GM12864 (cell line): ENCODE data around the gene RAB44.
A peak's percentile ranks its signal among the peaks of the same experiment; 100 is the strongest.

ENCODE experiments used
- DNase-seq: peaks from one replicate; pipeline ENCODE4 v3.0.0-alpha.2; 2011; ENCODE audit warnings: low read depth
- H3K4me3 ChIP-seq: 2 replicates; pipeline ENCODE4 v1.5.1; 2011; ENCODE audit warnings: mild to moderate bottlenecking, low read depth, low read length, control low read depth
- TF ChIP-seq, protein P1 (sequence below): IDR thresholded peaks from 2 replicates; pipeline ENCODE4 v1.5.1; 2011; ENCODE audit warnings: low read depth, mild to moderate bottlenecking, moderate library complexity, low read length, control low read depth, inconsistent platforms; ENCODE audit errors: missing control alignments

Gene RAB44

GRCh38 chr6:36676141-36677058 is 21.2 kb upstream of the RAB44 start:
- peak overlapping the region; percentile 99 for H3K4me3 ChIP-seq
- TF ChIP-seq, protein P1, sequence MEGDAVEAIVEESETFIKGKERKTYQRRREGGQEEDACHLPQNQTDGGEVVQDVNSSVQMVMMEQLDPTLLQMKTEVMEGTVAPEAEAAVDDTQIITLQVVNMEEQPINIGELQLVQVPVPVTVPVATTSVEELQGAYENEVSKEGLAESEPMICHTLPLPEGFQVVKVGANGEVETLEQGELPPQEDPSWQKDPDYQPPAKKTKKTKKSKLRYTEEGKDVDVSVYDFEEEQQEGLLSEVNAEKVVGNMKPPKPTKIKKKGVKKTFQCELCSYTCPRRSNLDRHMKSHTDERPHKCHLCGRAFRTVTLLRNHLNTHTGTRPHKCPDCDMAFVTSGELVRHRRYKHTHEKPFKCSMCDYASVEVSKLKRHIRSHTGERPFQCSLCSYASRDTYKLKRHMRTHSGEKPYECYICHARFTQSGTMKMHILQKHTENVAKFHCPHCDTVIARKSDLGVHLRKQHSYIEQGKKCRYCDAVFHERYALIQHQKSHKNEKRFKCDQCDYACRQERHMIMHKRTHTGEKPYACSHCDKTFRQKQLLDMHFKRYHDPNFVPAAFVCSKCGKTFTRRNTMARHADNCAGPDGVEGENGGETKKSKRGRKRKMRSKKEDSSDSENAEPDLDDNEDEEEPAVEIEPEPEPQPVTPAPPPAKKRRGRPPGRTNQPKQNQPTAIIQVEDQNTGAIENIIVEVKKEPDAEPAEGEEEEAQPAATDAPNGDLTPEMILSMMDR: no peak
- DNase-seq: no peak

DNA sequence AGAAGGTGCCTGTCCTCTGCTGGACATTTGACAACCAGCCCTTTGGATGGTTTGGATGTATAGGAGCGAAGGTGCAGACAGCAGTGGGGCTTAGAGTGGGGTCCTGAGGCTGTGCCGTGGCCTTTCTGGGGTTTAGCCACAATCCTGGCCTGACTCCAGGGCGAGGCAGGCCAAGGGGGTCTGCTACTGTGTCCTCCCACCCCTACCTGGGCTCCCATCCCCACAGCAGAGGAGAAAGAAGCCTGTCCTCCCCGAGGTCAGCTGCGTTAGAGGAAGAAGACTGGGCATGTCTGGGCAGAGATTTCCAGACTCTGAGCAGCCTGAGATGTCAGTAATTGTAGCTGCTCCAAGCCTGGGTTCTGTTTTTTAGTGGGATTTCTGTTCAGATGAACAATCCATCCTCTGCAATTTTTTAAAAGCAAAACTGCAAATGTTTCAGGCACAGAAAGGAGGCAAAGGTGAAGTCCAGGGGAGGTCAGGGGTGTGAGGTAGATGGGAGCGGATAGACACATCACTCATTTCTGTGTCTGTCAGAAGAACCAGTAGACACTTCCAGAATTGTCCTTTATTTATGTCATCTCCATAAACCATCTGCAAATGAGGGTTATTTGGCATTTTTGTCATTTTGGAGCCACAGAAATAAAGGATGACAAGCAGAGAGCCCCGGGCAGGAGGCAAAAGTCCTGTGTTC is 20.4 kb upstream of the RAB44 start:
- DNase-seq: no peak
- peak overlapping the region; percentile 99 for H3K4me3 ChIP-seq

GRCh38 chr6:36677753-36678487 is 19.7 kb upstream of the RAB44 start:
- TF ChIP-seq, protein P1: no peak
- H3K4me3 ChIP-seq: peak overlapping the region; percentile 99
- DNase-seq: no peak

More for the DNA sequence above, 20.4 kb upstream of the RAB44 start:
- TF ChIP-seq, protein P1: no peak

- no peak for DNase-seq
- TF ChIP-seq, protein P1: no peak
- peak within 1 kb of the TSS; percentile 99 for H3K4me3 ChIP-seq
Measured at GRCh38 chr6:36678488-36679042, 19.1 kb upstream of the RAB44 start, which contains the start of gene CDKN1A. CDKN1A (plus strand) TSS chr6:36678714; CDS start chr6:36684102, 5,388 bp downstream.

GRCh38 chr6:36679043-36679833 is 18.4 kb upstream of the RAB44 start:
- TF ChIP-seq, protein P1: no peak
- no peak for DNase-seq

More at GRCh38 chr6:36679043-36679833, 18.4 kb upstream of the RAB44 start:
- peak overlapping the region; percentile 99 for H3K4me3 ChIP-seq
